ENCODE results near the gene TEX22.

- TF ChIP-seq, protein P1, sequence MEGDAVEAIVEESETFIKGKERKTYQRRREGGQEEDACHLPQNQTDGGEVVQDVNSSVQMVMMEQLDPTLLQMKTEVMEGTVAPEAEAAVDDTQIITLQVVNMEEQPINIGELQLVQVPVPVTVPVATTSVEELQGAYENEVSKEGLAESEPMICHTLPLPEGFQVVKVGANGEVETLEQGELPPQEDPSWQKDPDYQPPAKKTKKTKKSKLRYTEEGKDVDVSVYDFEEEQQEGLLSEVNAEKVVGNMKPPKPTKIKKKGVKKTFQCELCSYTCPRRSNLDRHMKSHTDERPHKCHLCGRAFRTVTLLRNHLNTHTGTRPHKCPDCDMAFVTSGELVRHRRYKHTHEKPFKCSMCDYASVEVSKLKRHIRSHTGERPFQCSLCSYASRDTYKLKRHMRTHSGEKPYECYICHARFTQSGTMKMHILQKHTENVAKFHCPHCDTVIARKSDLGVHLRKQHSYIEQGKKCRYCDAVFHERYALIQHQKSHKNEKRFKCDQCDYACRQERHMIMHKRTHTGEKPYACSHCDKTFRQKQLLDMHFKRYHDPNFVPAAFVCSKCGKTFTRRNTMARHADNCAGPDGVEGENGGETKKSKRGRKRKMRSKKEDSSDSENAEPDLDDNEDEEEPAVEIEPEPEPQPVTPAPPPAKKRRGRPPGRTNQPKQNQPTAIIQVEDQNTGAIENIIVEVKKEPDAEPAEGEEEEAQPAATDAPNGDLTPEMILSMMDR (IDR thresholded peaks at IDR 0.05) = peak in 1 of 6 experiments; percentile 5
- no peak for TF ChIP-seq POLR2A (IDR thresholded peaks at IDR 0.05)
These were observed 12.9 kb downstream of the TEX22 start for GRCh38 chr14:105411017-105411941.

Measured in Peyer's patch (tissue), 4 donors.